Karpas-422 (cell line): ENCODE data around the gene GABARAPL1. TPM values are rescaled to one million over a fixed set of nuclear protein-coding genes. Genes with fewer than 3 reads are reported as not detected.

Source experiments
- DNase-seq: peaks from one replicate; pipeline ENCODE4 v3.0.0-alpha.2; 2015
- H2AFZ ChIP-seq: fragments of 200-600 bp; sonication (generic); 2 replicates; pipeline ENCODE4 v1.6.1; 2014; ENCODE audit warnings: antibody characterized with exemption, low read length, mixed read lengths
- H3K27ac ChIP-seq: fragments of 200-600 bp; sonication (generic); 2 replicates; pipeline ENCODE4 v1.5.1; 2014; ENCODE audit warnings: mild to moderate bottlenecking, low read length, moderate library complexity
- H3K27me3 ChIP-seq: fragments of 200-600 bp; sonication (generic); 2 replicates; pipeline ENCODE4 v1.6.1; 2014; ENCODE audit warnings: low read length, mixed read lengths
- H3K36me3 ChIP-seq: fragments of 200-600 bp; sonication (generic); 2 replicates; pipeline ENCODE4 v1.6.1; 2014; ENCODE audit warnings: low read length, mixed read lengths; ENCODE audit not compliant: insufficient read depth
- H3K4me1 ChIP-seq: fragments of 200-600 bp; sonication (generic); 2 replicates; pipeline ENCODE4 v1.6.1; 2014; ENCODE audit warnings: mild to moderate bottlenecking, low read length, mixed read lengths
- H3K4me2 ChIP-seq: fragments of 200-600 bp; sonication (generic); 2 replicates; pipeline ENCODE4 v1.6.1; 2014; ENCODE audit warnings: low read length, low read depth, mild to moderate bottlenecking; ENCODE audit not compliant: poor library complexity, severe bottlenecking
- H3K4me3 ChIP-seq: fragments of 200-600 bp; sonication (generic); 2 replicates; pipeline ENCODE4 v1.5.1; 2014; ENCODE audit warnings: mild to moderate bottlenecking, antibody characterized with exemption, low read length, mixed read lengths
- H3K79me2 ChIP-seq: fragments of 200-600 bp; sonication (generic); 2 replicates; pipeline ENCODE4 v1.6.1; 2014; ENCODE audit warnings: mild to moderate bottlenecking, low read length, mixed read lengths
- H3K9ac ChIP-seq: fragments of 200-600 bp; sonication (generic); 2 replicates; pipeline ENCODE4 v1.6.0; 2014; ENCODE audit warnings: low read length
- H3K9me2 ChIP-seq: fragments of 200-600 bp; sonication (generic), shearing (Covaris generic); replicated peaks from 2 replicates; pipeline ENCODE4 v1.6.0; 2014; ENCODE audit warnings: mild to moderate bottlenecking, low read length, moderate library complexity; ENCODE audit not compliant: insufficient read depth
- H3K9me3 ChIP-seq: fragments of 300-700, 200-600 bp; sonication (generic); 2 replicates; pipeline ENCODE4 v1.6.1; 2014; ENCODE audit warnings: low read length, mixed read lengths
- H4K20me1 ChIP-seq: fragments of 200-600 bp; sonication (generic); 2 replicates; pipeline ENCODE4 v1.6.1; 2014; ENCODE audit warnings: mild to moderate bottlenecking, antibody characterized with exemption, low read length, low read depth; ENCODE audit not compliant: insufficient read depth
- total RNA-seq: library from RNA; depleted of rRNA; stranded (reverse); fragments of >200 nt; shearing (Covaris generic); gene quantifications from 2 replicates; pipeline ENCODE4 v1.2.3, GENCODE V29; 2014; ENCODE audit warnings: low replicate concordance; rRNA removed

The GABARAPL1 gene
- total RNA-seq = 0.56 and 0.90 TPM in 2 replicates

DNA sequence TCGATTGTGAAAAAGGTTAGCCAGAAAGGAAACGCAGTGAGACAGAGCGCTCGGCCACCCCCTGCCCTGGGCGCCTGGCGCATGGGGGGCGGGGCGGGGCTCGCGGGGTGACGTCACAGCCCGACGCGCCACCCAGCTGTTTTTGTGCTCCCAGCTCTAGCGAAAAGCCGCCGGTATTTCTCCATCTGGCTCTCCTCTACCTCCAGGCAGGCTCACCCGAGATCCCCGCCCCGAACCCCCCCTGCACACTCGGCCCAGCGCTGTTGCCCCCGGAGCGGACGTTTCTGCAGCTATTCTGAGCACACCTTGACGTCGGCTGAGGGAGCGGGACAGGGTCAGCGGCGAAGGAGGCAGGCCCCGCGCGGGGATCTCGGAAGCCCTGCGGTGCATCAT lies at the start of gene GABARAPL1:
Gene GABARAPL1 (plus strand): TSS at position 139 of the 393 bp plus-strand sequence. CDS start 253 bp downstream, at position 392.
- Histone ChIP-seq H3K27me3 (no peaks in the 10 kb centered on the region), H3K4me2 (peak within 1 kb of the TSS; percentile 75), H2AFZ (peak within 1 kb of the TSS; percentile 99), H3K4me1 (peaks cover 15% of the 10 kb centered on the region), H3K27ac (no peak within 1 kb of the TSS), H3K36me3 (no peaks in the 10 kb centered on the region), H3K9ac (peak within 1 kb of the TSS; percentile 63), H3K4me3 (peak within 1 kb of the TSS; percentile 71), H3K9me3 (no peaks in the 10 kb centered on the region), H3K79me2 (no peaks in the 10 kb centered on the region), H4K20me1 (no peaks in the 10 kb centered on the region), H3K9me2 (no peaks in the 10 kb centered on the region)
- peak; percentile 80 for DNase-seq

DNA sequence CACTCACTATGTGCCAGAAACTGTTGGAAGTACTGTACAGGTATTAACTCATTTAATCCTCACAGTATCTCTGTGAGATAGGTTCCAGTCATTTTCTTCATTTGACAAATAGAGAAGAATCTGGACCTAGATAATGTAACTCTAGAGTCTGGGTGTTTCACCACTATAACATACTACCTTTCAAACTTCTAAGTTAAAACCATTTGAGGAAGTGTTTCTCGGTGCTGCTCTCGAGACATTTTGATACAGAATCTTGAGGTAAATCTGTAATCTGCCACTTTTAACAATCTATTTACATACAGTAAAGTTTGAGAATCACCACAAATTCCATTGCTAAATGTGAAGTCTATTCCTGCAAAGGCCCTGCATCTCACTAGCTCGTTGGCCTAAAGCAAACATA lies 49.6 kb upstream of the GABARAPL1 start:
- no peak overlapping the region for H3K9ac ChIP-seq

DNA sequence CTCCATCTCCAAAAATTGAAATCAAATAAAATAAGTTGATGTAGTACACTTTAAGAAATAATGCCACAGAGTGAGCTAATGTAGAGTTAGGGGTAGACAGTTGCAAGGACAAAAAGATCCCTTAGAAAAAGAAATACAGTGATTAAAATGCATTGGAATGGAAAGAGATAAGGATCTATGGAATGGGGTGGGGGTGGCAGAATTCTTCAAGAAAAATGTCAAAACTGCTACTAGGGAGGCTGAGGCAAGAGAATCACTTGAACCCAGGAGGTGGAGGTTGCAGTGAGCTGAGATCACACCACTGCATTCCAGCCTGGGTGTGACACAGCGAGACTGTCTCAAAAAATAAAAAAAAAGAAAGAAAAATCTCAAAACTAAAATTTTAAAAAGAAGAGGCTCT lies 47.3 kb upstream of the GABARAPL1 start:
- no peak for DNase-seq
- Histone ChIP-seq H3K79me2 (no peaks in the 10 kb centered on the region), H3K27ac (no peak overlapping the region), H2AFZ (no peak overlapping the region), H4K20me1 (no peaks in the 10 kb centered on the region), H3K9me3 (no peaks in the 10 kb centered on the region), H3K4me1 (peaks cover 7% of the 10 kb centered on the region), H3K4me3 (no peak overlapping the region), H3K27me3 (no peaks in the 10 kb centered on the region), H3K9ac (no peak overlapping the region), H3K36me3 (no peaks in the 10 kb centered on the region), H3K9me2 (no peaks in the 10 kb centered on the region), H3K4me2 (no peak overlapping the region)

More for the DNA sequence above, 49.6 kb upstream of the GABARAPL1 start:
- Histone ChIP-seq H3K9me3 (no peaks in the 10 kb centered on the region), H3K36me3 (no peaks in the 10 kb centered on the region), H2AFZ (no peak overlapping the region), H3K9me2 (no peaks in the 10 kb centered on the region), H3K4me2 (no peak overlapping the region), H3K27me3 (no peaks in the 10 kb centered on the region; the same call in 1 of the 2 replicates), H4K20me1 (no peaks in the 10 kb centered on the region), H3K4me1 (no peaks in the 10 kb centered on the region), H3K79me2 (no peaks in the 10 kb centered on the region), H3K4me3 (no peak overlapping the region), H3K27ac (no peak overlapping the region)
- DNase-seq = no peak

DNA sequence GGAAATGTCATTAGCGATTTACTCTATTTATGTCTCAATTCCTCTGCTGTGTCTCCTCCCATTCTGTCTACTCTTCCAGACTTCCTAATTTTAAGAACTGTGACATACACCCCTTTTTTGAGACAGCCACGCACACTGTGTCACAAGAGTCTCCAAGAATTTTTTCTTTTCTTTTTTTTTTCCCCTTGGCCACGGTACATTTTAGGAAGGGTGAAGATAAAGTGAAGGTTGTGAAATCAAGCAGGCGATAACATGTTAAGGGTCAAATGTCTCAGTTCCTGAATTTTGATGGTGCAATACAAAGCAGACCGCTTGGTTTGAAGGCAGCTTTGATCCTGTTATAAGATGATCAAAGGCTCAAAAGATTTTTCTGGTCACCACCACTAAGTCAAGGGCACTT lies 45.1 kb upstream of the GABARAPL1 start:
- Histone ChIP-seq H3K4me2 (no peak overlapping the region), H3K36me3 (no peaks in the 10 kb centered on the region), H3K27me3 (no peaks in the 10 kb centered on the region), H3K4me1 (peaks cover 7% of the 10 kb centered on the region), H3K4me3 (no peak overlapping the region), H2AFZ (no peak overlapping the region), H3K9ac (no peak overlapping the region), H3K27ac (no peak overlapping the region), H3K9me2 (no peaks in the 10 kb centered on the region), H4K20me1 (no peaks in the 10 kb centered on the region), H3K9me3 (no peaks in the 10 kb centered on the region), H3K79me2 (no peaks in the 10 kb centered on the region)
- DNase-seq = no peak

DNA sequence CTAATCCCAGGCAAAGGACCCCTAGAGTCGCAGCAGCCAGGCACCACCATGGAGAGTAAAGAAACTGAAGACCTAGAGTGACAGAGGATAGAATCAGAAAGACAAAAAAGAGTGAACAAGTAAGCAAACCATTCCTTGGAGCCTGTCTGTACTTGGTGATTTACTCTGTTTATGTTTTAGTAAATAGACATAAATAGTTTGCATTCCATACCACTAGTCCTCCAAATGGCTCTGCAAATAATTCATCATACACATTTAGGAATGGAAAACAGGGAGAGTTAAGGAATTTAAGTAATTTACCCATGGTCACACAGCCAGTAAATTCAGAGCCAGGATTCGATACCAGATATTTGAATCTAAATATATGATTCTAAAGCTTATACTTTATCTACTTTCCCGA lies 43.6 kb upstream of the GABARAPL1 start:
- Histone ChIP-seq H3K27me3 (no peaks in the 10 kb centered on the region), H3K4me1 (peaks cover 7% of the 10 kb centered on the region), H3K79me2 (no peaks in the 10 kb centered on the region), H3K9me2 (no peaks in the 10 kb centered on the region), H3K9ac (no peak overlapping the region), H2AFZ (no peak overlapping the region), H3K36me3 (no peaks in the 10 kb centered on the region), H3K4me3 (no peak overlapping the region), H3K4me2 (no peak overlapping the region), H3K27ac (no peak overlapping the region), H3K9me3 (no peaks in the 10 kb centered on the region), H4K20me1 (no peaks in the 10 kb centered on the region)
- no peak for DNase-seq

DNA sequence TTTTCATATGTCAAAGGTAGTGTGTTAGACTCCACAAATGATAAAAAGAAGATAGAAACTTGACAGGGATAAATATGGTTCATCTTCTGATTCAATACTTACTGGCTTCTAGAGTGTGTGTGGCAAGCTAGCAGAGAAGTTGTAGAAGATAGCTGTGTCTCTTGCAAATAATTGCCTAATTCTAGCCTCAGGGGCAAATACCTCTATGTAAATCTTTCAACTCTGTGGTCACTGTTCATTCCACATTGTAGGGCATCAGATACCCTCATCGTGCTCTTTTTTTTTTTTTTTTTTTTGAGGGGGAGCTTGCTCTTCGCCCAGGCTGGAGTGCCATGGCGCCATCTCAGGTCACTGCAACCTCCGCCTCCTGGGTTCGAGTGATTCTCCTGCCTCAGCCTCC lies 42.5 kb upstream of the GABARAPL1 start:
- Histone ChIP-seq H3K9me3 (no peaks in the 10 kb centered on the region), H3K4me2 (no peak overlapping the region), H3K27ac (no peak overlapping the region), H3K36me3 (no peaks in the 10 kb centered on the region), H3K9me2 (no peaks in the 10 kb centered on the region), H3K4me1 (peaks cover 7% of the 10 kb centered on the region), H2AFZ (no peak overlapping the region), H4K20me1 (no peaks in the 10 kb centered on the region), H3K4me3 (no peak overlapping the region), H3K9ac (no peak overlapping the region), H3K27me3 (no peaks in the 10 kb centered on the region), H3K79me2 (no peaks in the 10 kb centered on the region)
- no peak for DNase-seq

DNA sequence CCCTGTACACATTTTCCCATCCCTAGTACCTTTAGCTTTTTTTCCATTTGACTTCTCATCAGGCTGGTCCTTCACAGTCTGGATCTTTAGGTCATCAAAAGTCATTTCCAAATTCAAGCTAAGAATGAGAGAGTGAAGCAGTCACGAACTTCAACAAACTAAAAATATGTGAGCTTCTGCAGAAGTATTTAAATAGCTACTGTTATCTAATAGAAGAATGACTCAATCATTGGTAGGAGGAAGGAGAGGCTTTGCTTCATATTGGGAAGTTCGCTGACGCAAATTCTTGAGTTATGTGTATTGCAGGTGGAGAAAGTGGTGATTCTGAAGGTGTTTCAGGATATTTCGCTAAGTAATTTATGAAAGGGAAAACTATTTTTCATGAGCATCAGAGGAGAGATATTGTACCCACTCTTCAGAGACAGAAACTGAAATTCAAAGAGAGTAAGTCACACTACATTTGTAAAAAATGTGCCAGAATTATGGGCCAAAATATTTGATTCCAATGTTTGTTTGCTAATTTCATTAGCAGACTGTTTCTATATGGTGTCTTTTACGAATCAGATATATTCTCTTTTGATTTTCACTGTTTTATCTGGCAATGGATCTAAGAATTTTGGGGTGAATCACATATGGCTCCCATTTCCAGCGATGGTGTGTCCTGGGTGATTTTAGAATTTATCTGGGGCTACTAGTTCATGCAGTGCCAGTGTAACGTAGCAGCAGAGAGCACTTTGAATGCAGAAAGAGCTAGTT lies 40.5 kb upstream of the GABARAPL1 start, which contains the start of gene OLR1:
Gene OLR1 (minus strand): TSS at position 160 of the 756 bp plus-strand sequence. CDS start 55 bp downstream, at position 105.
- Histone ChIP-seq H3K9me3 (no peaks in the 10 kb centered on the region), H3K27ac (no peak within 1 kb of the TSS), H3K4me3 (no peak within 1 kb of the TSS), H2AFZ (no peak within 1 kb of the TSS), H4K20me1 (no peaks in the 10 kb centered on the region), H3K36me3 (no peaks in the 10 kb centered on the region), H3K27me3 (no peaks in the 10 kb centered on the region), H3K9ac (no peak within 1 kb of the TSS), H3K4me2 (no peak within 1 kb of the TSS), H3K79me2 (no peaks in the 10 kb centered on the region), H3K9me2 (no peaks in the 10 kb centered on the region), H3K4me1 (peaks cover 7% of the 10 kb centered on the region)
- DNase-seq = no peak

DNA sequence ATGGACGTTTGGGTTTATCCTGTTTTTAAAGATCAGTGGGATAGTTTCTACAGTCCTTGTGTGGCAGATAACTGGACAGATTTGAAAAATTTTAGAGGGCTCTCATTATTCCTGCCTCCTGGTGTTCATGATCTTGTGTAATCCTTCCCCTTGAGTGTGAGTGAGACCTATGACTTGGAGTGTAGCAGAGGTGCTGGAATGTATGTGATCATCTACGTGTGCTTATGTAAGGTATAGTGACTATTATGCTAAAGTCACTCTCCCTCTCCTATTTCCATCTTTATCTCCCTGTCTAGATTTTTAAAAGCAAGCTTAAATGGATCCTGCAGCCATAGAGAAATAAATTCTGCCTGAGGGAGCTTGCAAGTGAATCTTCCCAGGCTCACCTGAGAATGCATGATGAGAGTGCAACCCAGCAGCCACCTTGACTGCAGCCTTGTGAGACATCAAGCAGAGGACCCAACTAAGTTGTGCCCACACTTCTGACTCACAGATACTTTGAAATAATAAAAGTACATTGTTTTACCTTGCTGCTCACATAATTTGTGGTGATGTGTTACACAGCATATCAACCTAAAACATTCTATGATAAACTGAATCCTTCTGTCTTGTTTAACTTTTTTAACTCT lies 37.6 kb upstream of the GABARAPL1 start:
- no peaks in the 10 kb centered on the region for H3K36me3 ChIP-seq
- no peak for DNase-seq

More for the DNA sequence above, 37.6 kb upstream of the GABARAPL1 start:
- Histone ChIP-seq H2AFZ (no peak overlapping the region), H3K9me3 (no peaks in the 10 kb centered on the region), H3K4me2 (no peak overlapping the region), H3K27me3 (no peaks in the 10 kb centered on the region), H3K79me2 (no peaks in the 10 kb centered on the region), H3K27ac (no peak overlapping the region), H3K9me2 (no peaks in the 10 kb centered on the region), H3K9ac (no peak overlapping the region), H4K20me1 (no peaks in the 10 kb centered on the region), H3K4me3 (no peak overlapping the region), H3K4me1 (peaks cover 2% of the 10 kb centered on the region)
